B cell (primary cell): ENCODE measurements around the gene APIP. TPM values are rescaled to one million over a fixed set of nuclear protein-coding genes. Genes with fewer than 3 reads are reported as not detected.

Experiments
- ATAC-seq: fragments of 200-7000 bp; cut with Tn5 transposase; one replicate; pipeline ENCODE4 v1.10.0; 2021; ENCODE audit warnings: low read depth, mild to moderate bottlenecking, moderate number of reproducible peaks, moderate library complexity
- CTCF ChIA-PET: fragments of 350-600 bp; sonication (Branson Sonifier 250); formaldehyde crosslinking; loops from one replicate; lab custom pipeline; 2021; ENCODE audit warnings: antibody characterized with exemption, inconsistent platforms; lab: Charles Lee
- POLR2A ChIA-PET: fragments of 350-600 bp; sonication (Branson Sonifier 250); formaldehyde crosslinking; loops from one replicate; lab custom pipeline; 2021; ENCODE audit warnings: antibody characterized with exemption; lab: Charles Lee
- DNase-seq: peaks from one replicate; pipeline ENCODE4 v3.0.0; 2013
- H2AFZ ChIP-seq: 2 replicates; pipeline ENCODE4 v1.6.1; 2012; ENCODE audit warnings: mild to moderate bottlenecking, low read depth, low read length; ENCODE audit not compliant: insufficient read depth, poor library complexity, severe bottlenecking
- H3K27ac ChIP-seq, 2 donors: 1 replicate in 1 of 2; 2 replicates in 1 of 2; pipeline ENCODE4 v1.5.1; 2012 to 2013; ENCODE audit warnings: low read length in 2 of 2, mild to moderate bottlenecking in 2 of 2, moderate library complexity in 1 of 2
- H3K27me3 ChIP-seq, 4 experiments: fragments of 200-600 bp in 1 of 4; sonication (generic) in 1 of 4; replicated peaks in 1 of 4; 1 replicate in 2 of 4; 2 replicates in 2 of 4; pipeline versions ENCODE4 v1.6.1 to v1.7.0; 2013 to 2016; ENCODE audit warnings: low read length in 3 of 4, mild to moderate bottlenecking in 2 of 4, mixed read lengths in 1 of 4, moderate library complexity in 1 of 4; ENCODE audit not compliant: insufficient read depth in 4 of 4, control insufficient read depth in 3 of 4; ENCODE audit errors: control extremely low read depth in 1 of 4
- H3K36me3 ChIP-seq, 2 experiments: replicated peaks in 1 of 2; 1 replicate in 1 of 2; 2 replicates in 1 of 2; pipeline versions ENCODE4 v1.6.1 to v1.7.1; 2013; ENCODE audit warnings: low read length in 1 of 2; ENCODE audit not compliant: insufficient read depth in 2 of 2, control insufficient read depth in 1 of 2; ENCODE audit errors: control extremely low read depth in 1 of 2, extremely low read depth in 1 of 2
- H3K4me1 ChIP-seq, 2 donors: fragments of 200-600 bp in 1 of 2; sonication (generic) in 1 of 2; 1 replicate in 1 of 2; 2 replicates in 1 of 2; pipeline versions ENCODE4 v1.5.1 to v1.6.1; 2013 to 2017; ENCODE audit warnings: low read length in 2 of 2; ENCODE audit not compliant: control insufficient read depth in 2 of 2, insufficient read depth in 2 of 2
- H3K4me2 ChIP-seq: replicated peaks from 2 replicates; pipeline ENCODE3; 2012; ENCODE audit warnings: mild to moderate bottlenecking, low read depth, low read length; ENCODE audit not compliant: poor library complexity, severe bottlenecking
- H3K4me3 ChIP-seq, 5 experiments: fragments of 200-600 bp in 1 of 5; sonication (generic) in 1 of 5; 1 replicate in 3 of 5; 2 replicates in 2 of 5; pipeline versions ENCODE4 v1.5.1 to v1.7.0; 2011 to 2016; ENCODE audit warnings: low read length in 4 of 5, mild to moderate bottlenecking in 4 of 5, low read depth in 2 of 5, control low read depth in 1 of 5, moderate library complexity in 1 of 5; ENCODE audit not compliant: insufficient read depth in 1 of 5; ENCODE audit errors: control extremely low read depth in 1 of 5, extremely low read depth in 1 of 5
- H3K79me2 ChIP-seq: fragments of 200-600 bp; sonication (generic); one replicate; pipeline ENCODE4 v1.6.0; 2016; ENCODE audit warnings: low read length; ENCODE audit not compliant: control insufficient read depth, insufficient read depth
- H3K9ac ChIP-seq: fragments of 200-600 bp; sonication (generic); 2 replicates; pipeline ENCODE4 v1.6.1; 2017; ENCODE audit warnings: mild to moderate bottlenecking, low read length, moderate library complexity
- H3K9me3 ChIP-seq, 3 donors: one replicate each; pipeline versions ENCODE4 v1.6.1 to v1.7.1; 2013; ENCODE audit warnings: low read length in 2 of 3; ENCODE audit not compliant: control insufficient read depth in 2 of 3, insufficient read depth in 1 of 3; ENCODE audit errors: control extremely low read depth in 1 of 3
- H4K20me1 ChIP-seq: 2 replicates; pipeline ENCODE4 v1.6.0; 2012; ENCODE audit warnings: mild to moderate bottlenecking, low read length; ENCODE audit not compliant: insufficient read depth, control insufficient read depth, poor library complexity, severe bottlenecking
- H3K27ac Mint-ChIP-seq: one replicate; pipeline ENCODE4 v1.8.0; 2021; ENCODE audit warnings: mixed read lengths
- H3K27me3 Mint-ChIP-seq: one replicate; pipeline ENCODE4 v1.8.0; 2021; ENCODE audit warnings: mixed read lengths
- H3K4me1 Mint-ChIP-seq: one replicate; pipeline ENCODE4 v1.8.0; 2021; ENCODE audit warnings: mixed read lengths
- H3K4me3 Mint-ChIP-seq: one replicate; pipeline ENCODE4 v1.8.0; 2021; ENCODE audit warnings: mixed read lengths
- H3K9me3 Mint-ChIP-seq: one replicate; pipeline ENCODE4 v1.8.0; 2022; ENCODE audit warnings: mixed read lengths; ENCODE audit not compliant: insufficient read depth
- CTCF ChIP-seq: fragments of 200-600 bp; IDR thresholded peaks from one replicate; pipeline ENCODE4 v1.8.0; 2022; ENCODE audit warnings: antibody characterized with exemption, mild to moderate bottlenecking
- EZH2 ChIP-seq: IDR thresholded peaks from 2 replicates; pipeline ENCODE4 v1.6.1; 2012; ENCODE audit warnings: borderline replicate concordance, low read depth, mild to moderate bottlenecking, moderate library complexity, low read length; ENCODE audit not compliant: insufficient read depth, poor library complexity, severe bottlenecking
- WGBS: methylation state at CpG from one replicate; pipeline ENCODE4 v1.1.5; 2013; ENCODE audit warnings: missing lambda C conversion rate; ENCODE audit not compliant: insufficient coverage; 5-methylcytosine and 5-hydroxymethylcytosine counted together
- intact Hi-C: fragments of 100-400 bp; cut with micrococcal nuclease; formaldehyde crosslinking; loops from one replicate; pipeline ENCODE4 v1.10.0; 2022
- polyA plus RNA-seq: library from polyadenylated mRNA; depleted of rRNA; stranded (reverse); fragments of >200 nt; gene quantifications from 2 replicates; pipeline ENCODE4 v1.2.3, GENCODE V29; 2012
- total RNA-seq, 2 donors: library from RNA; stranded (reverse); fragments of 120-200 nt in 1 of 2; gene quantifications; 1 replicate in 1 of 2; 2 replicates in 1 of 2; pipeline versions ENCODE4 v1.2.3 to v1.2.4, GENCODE V29; 2013 to 2022

Gene APIP
- total and polyA plus RNA-seq, 2 donors (not counting 1 experiment from before 2014, with no cell fraction given) = 6.1 to 19.4 TPM

- CTCF ChIA-PET = interaction anchor here (1.5 to 2.9 kb wide), 3 partner anchors 13 to 22 kb away, joined by 3 to 9 read pairs (median 4); no protein-coding TSS in a partner anchor
- H3K9me3 Mint-ChIP-seq = peaks cover 4% of the 10 kb centered on the region
Measured at GRCh38 chr11:34948696-34949095, 32.5 kb upstream of the APIP start.

GRCh38 chr11:34944692-34945091 lies 28.5 kb upstream of the APIP start:
- no peak overlapping the region for H3K9ac ChIP-seq
- Mint-ChIP-seq H3K27ac (no peak overlapping the region), H3K4me1 (peaks cover 8% of the 10 kb centered on the region), H3K27me3 (no peaks in the 10 kb centered on the region), H3K4me3 (no peak overlapping the region), H3K9me3 (peaks cover 4% of the 10 kb centered on the region)
- H4K20me1 ChIP-seq = no peaks in the 10 kb centered on the region
- ATAC-seq = no peak
- no peak overlapping the region for H2AFZ ChIP-seq
- intact Hi-C loops = loop anchor here (5.0 kb wide), 1 partner anchor 293 kb away; no protein-coding TSS in a partner anchor
- H3K27me3 ChIP-seq = no peaks in the 10 kb centered on the region
- H3K36me3 ChIP-seq = peaks cover 6 to 7% of the 10 kb centered on the region in 2 experiments
- TF ChIP-seq CTCF (no peak), EZH2 (no peak)
- ChIA-PET CTCF (interaction anchor here (0.9 to 1.0 kb wide), 2 partner anchors 18 to 447 kb away, joined by 3 read pairs; no protein-coding TSS in a partner anchor), POLR2A (no interaction called here)
- no CpG with 5 or more reads among the region's 1 CpG for whole genome bisulfite sequencing
- no peak for DNase-seq
- H3K79me2 ChIP-seq = peaks cover 4% of the 10 kb centered on the region
- H3K9me3 ChIP-seq = peaks cover 0 to 2% (median 0%) of the 10 kb centered on the region in 3 donors
- H3K27ac ChIP-seq = no peak overlapping the region
- H3K4me3 ChIP-seq = no peak overlapping the region
- no peaks in the 10 kb centered on the region for H3K4me1 ChIP-seq
- no peak overlapping the region for H3K4me2 ChIP-seq

More at GRCh38 chr11:34948696-34949095, 32.5 kb upstream of the APIP start:
- Histone ChIP-seq H3K36me3 (peaks cover 5 to 6% of the 10 kb centered on the region in 2 experiments), H3K27ac (no peak overlapping the region), H3K27me3 (no peaks in the 10 kb centered on the region), H3K9ac (no peak overlapping the region), H4K20me1 (no peaks in the 10 kb centered on the region), H3K4me2 (no peak overlapping the region), H3K4me3 (no peak overlapping the region), H3K4me1 (no peaks in the 10 kb centered on the region), H3K9me3 (peaks cover 0 to 2% (median 0%) of the 10 kb centered on the region in 3 donors), H2AFZ (no peak overlapping the region), H3K79me2 (no peaks in the 10 kb centered on the region)
- Mint-ChIP-seq H3K4me3 (no peak overlapping the region), H3K27me3 (no peaks in the 10 kb centered on the region), H3K4me1 (no peaks in the 10 kb centered on the region), H3K27ac (no peak overlapping the region)
- DNase-seq (no peak), ATAC-seq (no peak)
- intact Hi-C loops = no loop called here
- TF ChIP-seq EZH2 = no peak
- no peak for TF ChIP-seq CTCF
- POLR2A ChIA-PET = no interaction called here
